Activated CD4-positive, alpha-beta T cell treated with anti-CD3 and anti-CD28 coated beads, Interleukin-2, amount 50 U/mL, for 16 hours (primary cell): Measurements from ENCODE around the gene KCNQ4.

ENCODE experiments used
- DNase-seq: peaks from one replicate; pipeline ENCODE4 v3.0.0-alpha.2; 2020

The KCNQ4 gene

DNA sequence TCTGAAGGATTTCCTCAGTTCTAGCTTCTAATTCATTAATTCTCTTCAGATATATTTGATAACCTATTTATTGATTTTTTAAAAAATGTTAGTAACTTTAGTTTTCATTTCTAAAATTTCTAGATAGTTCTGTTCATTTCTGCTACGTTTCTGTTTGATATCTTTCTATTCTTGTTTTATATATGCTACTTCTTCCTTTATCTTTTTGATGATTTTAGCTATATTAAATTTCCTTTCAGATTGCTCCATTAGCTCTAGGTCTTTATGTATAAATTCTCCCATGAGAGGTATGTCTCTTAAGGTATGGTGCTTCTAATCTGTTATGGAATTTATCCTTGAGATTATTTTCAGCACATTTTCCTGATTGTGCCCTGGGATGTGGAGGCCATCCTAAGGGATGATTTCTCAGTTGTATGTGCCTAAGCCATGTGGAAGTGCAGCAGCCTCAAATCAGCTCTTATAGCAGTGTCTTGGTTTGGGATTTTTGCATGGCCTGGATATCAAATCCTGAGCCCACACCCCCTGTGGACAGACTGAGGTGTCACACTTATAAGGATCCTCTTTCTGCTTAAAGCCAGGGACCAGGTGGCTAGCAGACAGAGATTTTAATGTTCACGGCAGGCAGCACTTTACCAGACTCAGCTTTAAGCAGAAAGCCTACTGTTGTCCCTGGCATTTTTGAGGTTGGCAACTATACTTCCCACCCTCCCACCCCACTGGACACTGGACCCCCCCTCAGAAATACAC is 6.2 kb upstream of the KCNQ4 start:
- no peak for DNase-seq

DNA sequence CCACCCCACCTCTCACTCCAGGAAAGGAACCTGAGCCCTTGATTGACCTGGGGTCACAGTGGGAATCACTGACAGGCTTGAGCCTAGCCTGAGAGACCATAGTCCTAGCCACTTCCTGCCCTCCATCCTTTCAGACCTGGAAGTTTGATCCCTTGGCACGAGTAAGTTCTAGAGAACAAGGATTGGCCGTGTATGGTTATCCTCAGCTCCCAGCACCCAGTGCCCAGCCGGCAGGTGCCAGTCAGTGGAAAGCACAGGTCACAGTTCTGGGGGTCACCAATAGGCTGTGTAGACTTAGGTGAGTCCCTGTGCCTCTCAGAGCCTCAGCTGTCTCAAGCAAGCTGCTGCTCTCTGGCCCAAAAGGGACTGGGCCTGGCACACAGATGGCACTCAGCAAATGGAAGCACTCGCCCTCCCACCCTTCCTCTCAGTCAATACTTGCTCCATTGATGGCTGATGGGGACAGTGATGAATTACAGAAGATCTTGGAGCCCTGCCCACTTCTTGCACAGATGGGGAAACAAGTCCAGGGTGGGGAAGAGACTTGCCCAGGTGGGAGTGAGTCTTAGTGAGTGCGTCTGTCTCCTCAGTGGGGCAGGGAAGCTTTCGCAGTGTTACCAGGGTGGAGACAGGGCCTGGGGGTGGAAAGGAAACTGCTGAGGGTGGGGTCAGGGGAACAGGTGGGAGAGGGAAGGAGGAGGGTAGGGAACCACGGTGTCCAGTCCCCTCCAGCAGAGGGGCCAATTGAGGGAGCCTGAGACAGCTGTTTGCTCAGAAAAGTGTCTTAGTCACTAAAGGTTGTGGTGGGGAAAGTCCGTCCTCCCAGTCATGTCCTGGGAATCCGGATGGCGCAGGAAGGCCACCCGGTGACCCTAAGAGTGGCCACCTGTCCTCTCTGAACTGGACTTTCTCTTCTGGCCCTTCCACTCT is 2.6 kb upstream of the KCNQ4 start:
- DNase-seq = no peak

DNA sequence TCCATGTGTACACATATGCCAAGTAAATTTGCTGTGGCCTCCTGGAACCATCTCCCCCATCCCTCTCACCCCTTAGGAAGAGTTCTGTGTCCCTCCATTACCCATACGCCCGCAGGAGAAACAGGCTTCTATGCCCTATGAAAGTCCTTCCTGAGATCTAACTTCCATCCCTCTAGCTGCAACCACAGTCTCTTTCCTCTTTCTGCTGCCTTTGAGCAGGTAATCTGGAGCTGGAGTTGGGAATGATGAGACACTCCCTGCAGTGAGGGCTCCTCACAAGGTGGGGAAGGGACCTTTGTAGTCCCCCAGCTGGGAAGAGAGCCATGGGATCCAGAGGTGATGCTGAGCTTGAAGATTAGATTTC is 2.0 kb upstream of the KCNQ4 start:
- DNase-seq = no peak

DNA sequence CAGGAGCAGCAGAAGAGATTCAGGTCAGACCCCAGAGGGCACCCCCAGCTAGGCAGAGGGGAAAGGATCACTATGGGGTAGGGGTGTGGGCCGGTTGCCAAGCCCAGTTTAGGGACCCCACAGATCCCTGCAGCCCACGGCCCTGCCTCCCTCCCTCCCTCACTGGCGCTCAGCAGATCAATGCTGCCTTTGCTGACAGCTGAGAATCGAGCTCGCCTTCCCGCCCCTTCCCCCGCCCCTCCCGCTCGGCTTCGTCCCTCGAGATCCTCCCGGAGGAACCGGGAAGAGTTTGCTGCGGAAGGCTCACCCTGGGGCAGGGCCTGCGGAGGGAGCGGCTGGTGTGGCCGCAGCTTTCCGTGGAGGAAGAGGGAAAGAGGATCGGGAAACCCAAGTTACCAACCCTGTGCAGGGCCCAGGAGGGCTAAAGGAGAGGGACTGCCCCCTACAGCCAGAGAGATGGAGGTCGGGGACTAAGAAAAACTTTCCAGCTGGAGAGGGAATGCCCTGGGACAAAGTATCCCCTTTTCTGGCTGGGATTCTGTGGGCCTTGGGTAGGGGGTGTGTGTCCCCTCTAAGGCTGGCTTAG is 1.1 kb upstream of the KCNQ4 start:
- DNase-seq = no peak

GRCh38 chr1:40784141-40784770 is 669 bp downstream of the KCNQ4 start:
- no peak for DNase-seq

DNA sequence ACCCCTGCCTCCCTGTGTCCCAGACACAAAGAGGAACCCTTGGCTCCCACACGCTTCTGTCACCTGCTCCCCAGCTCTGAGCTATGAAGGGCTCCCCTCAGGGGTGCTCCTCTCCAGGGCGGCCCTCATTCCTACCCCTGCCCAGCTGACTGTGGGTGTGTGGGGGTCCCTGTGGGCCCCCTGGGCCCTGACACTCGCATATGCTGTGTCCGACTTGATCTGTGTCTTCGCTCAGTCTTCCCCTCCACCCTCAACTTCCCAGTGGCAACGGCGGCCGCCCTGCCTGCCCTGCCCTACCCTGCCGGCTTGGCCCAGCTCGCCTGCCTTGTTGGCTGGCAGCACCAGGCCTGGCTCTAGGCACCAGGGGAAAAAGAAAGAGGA is 1.2 kb downstream of the KCNQ4 start:
- no peak for DNase-seq

DNA sequence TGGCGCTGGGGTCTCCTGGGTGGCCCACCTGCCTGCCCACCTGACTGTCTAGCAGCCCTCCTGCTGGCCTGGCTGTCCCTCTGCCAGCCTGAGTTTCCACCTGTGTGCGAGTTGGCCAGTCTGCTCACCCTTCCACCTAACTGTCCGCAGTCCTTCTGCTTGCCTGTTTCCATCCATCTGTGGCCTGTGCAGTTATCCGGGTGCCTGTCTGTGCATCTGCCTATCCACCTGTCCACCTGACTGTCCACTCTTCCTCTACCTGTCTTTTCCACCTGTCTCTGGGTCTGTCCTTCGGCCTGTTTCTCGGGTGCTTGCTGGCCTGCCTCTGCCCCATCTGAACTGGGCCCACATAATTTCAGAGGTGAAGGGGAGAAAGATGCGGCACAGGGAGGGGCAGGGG is 1.9 kb downstream of the KCNQ4 start:
- no peak for DNase-seq

- DNase-seq = no peak
These were observed 2.8 kb downstream of the KCNQ4 start for GRCh38 chr1:40786171-40786994.

DNA sequence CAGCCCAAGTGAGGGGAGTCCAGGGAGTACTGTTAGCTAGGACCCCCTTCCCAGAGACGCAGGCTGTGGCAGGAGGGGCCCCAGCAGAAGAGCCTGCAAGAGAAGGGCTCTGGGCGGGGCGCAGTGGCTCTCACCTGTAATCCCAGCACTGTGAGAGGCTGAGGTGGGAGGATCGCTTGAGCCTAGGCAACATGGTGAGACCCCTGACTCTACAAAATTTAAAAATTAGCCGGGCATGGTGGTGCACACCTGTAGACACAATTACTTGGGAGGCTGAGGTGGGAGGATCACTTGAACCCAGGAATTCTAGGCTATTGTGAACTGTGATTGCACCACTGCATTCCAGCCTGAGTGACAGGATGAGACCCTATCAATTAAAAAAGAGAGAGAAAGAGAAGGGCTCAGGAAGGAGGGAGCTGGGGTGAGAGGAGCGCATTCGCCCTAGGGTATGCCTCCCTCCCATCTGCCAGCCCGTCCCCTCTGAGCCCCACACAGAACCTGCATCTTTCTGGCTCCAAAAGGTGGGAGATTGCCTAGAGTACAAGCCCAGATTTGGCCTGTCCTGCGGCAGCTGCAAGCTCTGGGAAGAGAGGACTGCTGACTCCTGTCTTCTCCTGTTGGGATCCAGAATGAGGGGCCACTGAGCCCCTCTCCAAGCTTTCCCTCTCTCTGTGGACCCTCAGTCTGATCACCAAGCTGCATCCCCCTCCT is 3.6 kb downstream of the KCNQ4 start:
- no peak for DNase-seq

- DNase-seq = no peak
These were observed 4.4 kb downstream of the KCNQ4 start for GRCh38 chr1:40787737-40788560.

- DNase-seq = no peak
These were observed 5.2 kb downstream of the KCNQ4 start for GRCh38 chr1:40788561-40789341.

DNA sequence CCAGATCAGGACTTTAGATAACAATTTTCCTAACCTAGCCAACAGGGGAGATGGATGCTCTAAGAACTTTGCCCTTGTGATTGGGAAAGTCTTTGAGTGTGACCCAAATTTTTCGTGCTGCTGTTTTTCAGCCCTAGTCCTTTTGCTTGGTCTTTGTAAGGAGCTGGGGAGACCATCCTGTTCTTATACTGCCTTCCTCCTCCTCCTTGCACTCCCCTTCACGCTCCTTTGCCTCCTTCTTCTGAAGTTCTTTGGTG is 5.7 kb downstream of the KCNQ4 start:
- DNase-seq = no peak

DNA sequence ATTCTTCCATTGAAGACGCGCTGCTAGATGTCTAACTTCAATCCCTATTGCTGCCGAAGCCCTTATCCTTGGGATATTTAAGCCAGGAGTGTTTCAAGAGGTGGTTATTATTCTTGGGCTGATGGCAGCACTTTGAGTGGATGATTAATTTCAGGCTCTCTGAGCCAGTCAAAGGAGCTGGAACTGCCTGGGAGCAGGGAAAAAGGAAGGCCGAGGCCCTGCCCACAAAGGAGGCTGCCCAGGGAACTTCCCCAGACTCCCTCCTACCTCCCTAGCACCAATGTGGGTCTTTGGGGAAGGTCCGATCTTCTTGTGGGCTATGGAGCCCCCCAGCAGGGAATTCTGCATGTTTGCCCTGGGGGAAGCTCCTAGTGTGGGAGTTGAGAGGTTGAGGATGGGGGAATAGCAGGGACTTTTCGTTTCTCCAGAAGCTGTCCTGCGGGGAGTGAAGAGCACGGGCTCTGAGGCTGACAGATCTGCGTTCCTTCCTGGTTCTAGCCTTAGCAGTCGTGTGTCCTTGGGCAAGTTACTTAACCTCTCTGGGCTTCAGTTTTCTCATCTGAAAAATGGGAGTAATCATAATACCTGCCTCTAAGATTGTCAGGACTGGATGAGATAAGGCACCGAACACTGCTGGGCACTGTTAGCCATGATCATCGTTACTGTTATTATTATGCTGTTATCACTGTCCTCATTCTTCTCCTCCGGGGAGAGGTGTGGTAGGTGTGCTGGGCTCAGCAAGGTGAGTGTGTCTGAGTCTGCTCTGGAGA is 6.3 kb downstream of the KCNQ4 start:
- no peak for DNase-seq

DNA sequence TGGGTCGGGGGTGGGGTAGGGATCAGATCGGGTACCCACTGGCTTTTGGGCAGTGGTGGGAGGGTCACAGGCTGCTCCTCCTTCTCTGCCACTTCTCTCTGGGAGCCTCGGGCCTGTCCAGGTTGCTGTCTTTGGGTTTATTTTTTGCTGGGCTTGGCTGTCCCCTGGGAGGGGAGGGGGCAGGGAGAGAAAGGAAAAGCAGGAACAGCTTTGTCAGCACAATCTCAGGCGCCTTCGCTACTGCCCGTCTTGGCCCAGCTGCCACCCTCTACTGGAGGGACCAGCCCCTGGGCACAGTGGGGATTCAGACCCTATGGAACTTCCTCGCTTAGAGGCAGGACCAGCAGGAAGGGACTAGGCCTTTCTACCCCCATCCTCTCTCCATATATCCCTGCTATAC is 8.4 kb downstream of the KCNQ4 start:
- no peak for DNase-seq

- no peak for DNase-seq
These were observed 10.0 kb downstream of the KCNQ4 start for GRCh38 chr1:40793617-40794016.

DNA sequence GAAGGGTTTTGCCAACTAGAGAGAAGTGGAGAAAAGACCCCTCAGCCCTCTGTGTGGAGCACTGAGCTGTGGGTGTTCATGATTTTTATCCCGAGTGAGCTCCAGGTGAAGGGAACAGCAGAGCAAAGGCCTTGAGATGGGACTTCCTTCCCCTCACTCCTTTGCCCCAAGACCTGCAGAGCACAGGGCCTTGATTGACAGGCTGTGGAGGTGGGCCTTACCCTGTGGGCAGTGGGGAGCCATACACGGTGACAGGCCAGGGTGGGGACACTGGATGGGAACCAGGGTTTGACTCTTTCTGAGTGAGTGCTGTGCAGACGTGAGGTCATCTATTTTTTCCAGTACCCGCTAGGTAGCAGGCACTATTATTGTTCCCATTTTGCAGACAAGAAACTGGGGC is 10.5 kb downstream of the KCNQ4 start:
- DNase-seq = no peak

DNA sequence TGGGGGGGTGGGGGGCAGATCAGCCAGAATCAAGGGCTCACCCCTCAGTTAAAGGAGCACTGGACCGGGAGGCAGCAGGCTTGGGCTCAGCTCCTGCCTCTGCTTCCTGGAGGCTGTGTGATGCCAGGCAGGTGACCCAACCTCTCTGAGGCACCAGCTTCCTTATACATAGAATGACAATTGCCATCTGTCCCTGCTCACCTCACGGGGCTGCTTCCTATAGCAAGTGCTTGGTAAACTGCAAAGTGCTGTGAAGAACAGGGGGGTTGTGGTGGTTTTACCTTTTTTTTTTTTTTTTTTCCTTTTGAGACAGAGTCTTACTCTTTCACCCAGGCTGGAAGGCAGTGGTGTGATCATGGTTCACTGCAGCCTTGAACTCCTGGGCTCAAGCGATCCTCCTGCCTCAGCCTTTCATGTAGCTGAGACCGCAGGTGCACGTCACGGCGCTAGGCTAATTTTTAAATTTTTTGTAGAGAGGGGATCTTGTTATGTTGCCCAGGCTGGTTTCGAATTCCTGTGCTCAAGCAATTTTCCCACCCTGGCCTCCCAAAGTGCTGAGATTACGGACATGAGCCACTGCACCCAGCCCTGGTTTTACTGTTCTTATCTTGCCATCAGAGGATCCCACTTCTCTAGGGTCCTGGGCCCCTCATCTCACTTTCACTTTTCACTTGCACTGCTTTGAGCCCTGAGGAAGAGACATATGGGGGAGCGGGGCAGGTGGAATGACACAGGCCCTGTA is 11.6 kb downstream of the KCNQ4 start:
- no peak for DNase-seq

DNA sequence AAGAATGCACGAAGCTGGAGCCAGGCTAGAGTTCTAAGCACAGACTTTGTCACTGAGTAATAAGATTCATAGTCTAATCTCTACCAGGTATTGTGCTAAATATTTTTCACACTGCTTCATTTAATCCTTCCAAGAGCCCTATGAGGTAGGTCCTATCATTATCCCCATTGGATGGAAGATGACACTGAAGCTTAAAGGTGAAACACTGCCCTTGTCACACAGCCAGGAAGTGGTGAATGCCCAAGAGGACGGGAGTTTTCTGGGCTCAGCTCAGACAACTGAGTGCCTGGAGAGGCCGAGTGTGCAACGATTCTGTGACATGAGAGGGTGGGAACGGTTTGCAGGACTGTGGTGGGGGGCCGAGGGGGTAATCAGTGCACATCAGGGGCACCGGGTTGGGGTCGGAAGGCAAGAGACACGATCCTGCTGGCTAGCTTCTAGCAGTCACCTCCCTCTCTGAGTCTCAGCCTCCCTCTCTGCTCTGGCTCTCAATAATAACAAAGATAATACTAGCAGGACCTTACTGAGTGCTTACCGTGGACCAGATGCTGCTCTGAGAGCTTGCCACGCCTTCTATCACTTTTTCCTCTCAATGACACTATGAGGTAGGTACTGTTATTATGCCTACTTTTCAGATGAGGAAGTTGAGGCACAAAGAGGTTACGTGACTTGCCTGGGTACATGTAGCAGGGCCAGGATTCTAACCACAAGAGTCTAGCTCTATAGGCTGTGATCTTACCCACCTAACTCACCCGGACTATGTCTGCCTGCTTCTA is 12.4 kb downstream of the KCNQ4 start:
- no peak for DNase-seq
